ENCODE measurements around the gene AK5. TPM values are rescaled to one million over a fixed set of nuclear protein-coding genes. Genes with fewer than 3 reads are reported as not detected.
A peak's percentile ranks its signal among the peaks of the same experiment; 100 is the strongest.

The AK5 gene
- polyA plus RNA-seq, 2 of the 4 experiments (the other 2 are of a cell fraction): 4.9 to 6.1 TPM

DNA sequence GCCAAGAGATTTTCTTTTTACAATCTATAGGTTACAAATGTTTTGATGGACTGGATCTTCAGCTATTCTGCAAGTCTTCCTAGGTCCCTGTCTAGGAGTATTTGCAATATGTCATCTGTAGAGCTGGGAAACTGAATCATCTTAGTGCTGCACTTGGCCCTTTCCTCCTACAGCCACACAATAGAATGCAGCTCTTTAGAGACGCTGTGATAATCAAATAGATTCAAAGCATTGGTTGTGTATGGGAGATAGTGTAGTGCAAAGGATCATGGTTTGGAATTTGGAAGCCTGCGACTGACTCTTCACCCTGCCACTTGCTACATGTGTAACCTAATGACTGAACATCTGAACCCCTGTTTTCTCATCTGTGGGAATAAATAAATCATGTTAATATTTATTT lies 93.7 kb downstream of the AK5 start:
- ATAC-seq: no peak
- Histone ChIP-seq H3K4me1 (peaks cover 24% of the 10 kb centered on the region; the same call in 2 of the 3 replicates), H3K9me3 (no peaks in the 10 kb centered on the region), H3K4me3 (no peak overlapping the region), H3K4me2 (no peak overlapping the region), H3K27ac (no peak overlapping the region)
- TF ChIP-seq, protein P1, sequence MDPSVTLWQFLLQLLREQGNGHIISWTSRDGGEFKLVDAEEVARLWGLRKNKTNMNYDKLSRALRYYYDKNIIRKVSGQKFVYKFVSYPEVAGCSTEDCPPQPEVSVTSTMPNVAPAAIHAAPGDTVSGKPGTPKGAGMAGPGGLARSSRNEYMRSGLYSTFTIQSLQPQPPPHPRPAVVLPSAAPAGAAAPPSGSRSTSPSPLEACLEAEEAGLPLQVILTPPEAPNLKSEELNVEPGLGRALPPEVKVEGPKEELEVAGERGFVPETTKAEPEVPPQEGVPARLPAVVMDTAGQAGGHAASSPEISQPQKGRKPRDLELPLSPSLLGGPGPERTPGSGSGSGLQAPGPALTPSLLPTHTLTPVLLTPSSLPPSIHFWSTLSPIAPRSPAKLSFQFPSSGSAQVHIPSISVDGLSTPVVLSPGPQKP (IDR thresholded peaks at IDR 0.05; ENCODE audit: low read depth, low read length): no peak
- TF ChIP-seq RAD21 (conservative IDR thresholded peaks at IDR 0.05 in 1 of 2, IDR thresholded peaks at IDR 0.05 in 1 of 2): no peak
- ChIA-PET POLR2A (no interaction called here), CTCF (interaction anchor here (1.1 kb wide), 1 partner anchor 158 kb away, joined by 3 read pairs; no protein-coding TSS in a partner anchor)
- no peak for FAIRE-seq
- DNase-seq (ENCODE audit: low read depth in 1 of 2, low spot score in 1 of 2): no peak
- WGBS (ENCODE audit: missing lambda C conversion rate): 93% methylated on average over 2 of the region's 2 CpGs

DNA sequence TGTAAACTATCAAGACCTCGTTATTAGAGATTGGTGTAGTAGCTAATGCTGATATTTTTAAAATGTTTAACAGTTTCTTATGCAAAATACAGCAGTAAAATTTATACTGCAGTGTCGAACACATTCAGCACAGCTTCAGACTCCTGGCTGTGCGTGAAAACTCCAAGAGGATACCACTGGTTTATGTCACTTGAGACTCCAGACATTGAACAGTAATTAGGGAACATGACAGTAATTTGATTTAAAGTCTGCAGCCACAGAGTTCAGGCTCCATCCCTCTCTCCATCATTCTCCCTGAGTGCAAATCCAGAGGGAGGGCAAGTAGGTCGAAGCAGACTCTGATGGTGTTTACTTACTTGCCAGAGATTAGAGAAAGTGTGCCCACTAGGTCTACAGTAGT lies 94.2 kb downstream of the AK5 start:
- Histone ChIP-seq H3K4me3 (no peak overlapping the region), H3K9me3 (no peaks in the 10 kb centered on the region), H3K4me1 (peaks cover 20% of the 10 kb centered on the region; the same call in 2 of the 3 replicates), H3K4me2 (no peak overlapping the region), H3K27ac (no peak overlapping the region)
- DNase-seq (ENCODE audit: low read depth in 1 of 2, low spot score in 1 of 2) (no peak), ATAC-seq (no peak), FAIRE-seq (no peak)
- 74% methylated on average over 4 of the region's 4 CpGs for WGBS (ENCODE audit: missing lambda C conversion rate)
- ChIA-PET POLR2A (no interaction called here), CTCF (interaction anchor here (1.1 kb wide), 1 partner anchor 157 kb away, joined by 3 read pairs; no protein-coding TSS in a partner anchor)
- TF ChIP-seq, protein P2, sequence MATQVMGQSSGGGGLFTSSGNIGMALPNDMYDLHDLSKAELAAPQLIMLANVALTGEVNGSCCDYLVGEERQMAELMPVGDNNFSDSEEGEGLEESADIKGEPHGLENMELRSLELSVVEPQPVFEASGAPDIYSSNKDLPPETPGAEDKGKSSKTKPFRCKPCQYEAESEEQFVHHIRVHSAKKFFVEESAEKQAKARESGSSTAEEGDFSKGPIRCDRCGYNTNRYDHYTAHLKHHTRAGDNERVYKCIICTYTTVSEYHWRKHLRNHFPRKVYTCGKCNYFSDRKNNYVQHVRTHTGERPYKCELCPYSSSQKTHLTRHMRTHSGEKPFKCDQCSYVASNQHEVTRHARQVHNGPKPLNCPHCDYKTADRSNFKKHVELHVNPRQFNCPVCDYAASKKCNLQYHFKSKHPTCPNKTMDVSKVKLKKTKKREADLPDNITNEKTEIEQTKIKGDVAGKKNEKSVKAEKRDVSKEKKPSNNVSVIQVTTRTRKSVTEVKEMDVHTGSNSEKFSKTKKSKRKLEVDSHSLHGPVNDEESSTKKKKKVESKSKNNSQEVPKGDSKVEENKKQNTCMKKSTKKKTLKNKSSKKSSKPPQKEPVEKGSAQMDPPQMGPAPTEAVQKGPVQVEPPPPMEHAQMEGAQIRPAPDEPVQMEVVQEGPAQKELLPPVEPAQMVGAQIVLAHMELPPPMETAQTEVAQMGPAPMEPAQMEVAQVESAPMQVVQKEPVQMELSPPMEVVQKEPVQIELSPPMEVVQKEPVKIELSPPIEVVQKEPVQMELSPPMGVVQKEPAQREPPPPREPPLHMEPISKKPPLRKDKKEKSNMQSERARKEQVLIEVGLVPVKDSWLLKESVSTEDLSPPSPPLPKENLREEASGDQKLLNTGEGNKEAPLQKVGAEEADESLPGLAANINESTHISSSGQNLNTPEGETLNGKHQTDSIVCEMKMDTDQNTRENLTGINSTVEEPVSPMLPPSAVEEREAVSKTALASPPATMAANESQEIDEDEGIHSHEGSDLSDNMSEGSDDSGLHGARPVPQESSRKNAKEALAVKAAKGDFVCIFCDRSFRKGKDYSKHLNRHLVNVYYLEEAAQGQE (IDR thresholded peaks at IDR 0.05): no peak
- TF ChIP-seq MAFK (IDR thresholded peaks at IDR 0.05; ENCODE audit: partially characterized antibody) (no peak), PHF8 (IDR thresholded peaks at IDR 0.05; ENCODE audit: borderline replicate concordance, low read depth) (no peak), ZC3H11A (IDR thresholded peaks at IDR 0.05) (no peak), HEYL (CRISPR knock-in tag; IDR thresholded peaks at IDR 0.05) (no peak), EP300 (IDR thresholded peaks at IDR 0.05) (no peak), NPAS2 (CRISPR knock-in tag; IDR thresholded peaks at IDR 0.05; ENCODE audit: borderline replicate concordance) (no peak)
- TF ChIP-seq, protein P1 (IDR thresholded peaks at IDR 0.05; ENCODE audit: low read depth, low read length): no peak

DNA sequence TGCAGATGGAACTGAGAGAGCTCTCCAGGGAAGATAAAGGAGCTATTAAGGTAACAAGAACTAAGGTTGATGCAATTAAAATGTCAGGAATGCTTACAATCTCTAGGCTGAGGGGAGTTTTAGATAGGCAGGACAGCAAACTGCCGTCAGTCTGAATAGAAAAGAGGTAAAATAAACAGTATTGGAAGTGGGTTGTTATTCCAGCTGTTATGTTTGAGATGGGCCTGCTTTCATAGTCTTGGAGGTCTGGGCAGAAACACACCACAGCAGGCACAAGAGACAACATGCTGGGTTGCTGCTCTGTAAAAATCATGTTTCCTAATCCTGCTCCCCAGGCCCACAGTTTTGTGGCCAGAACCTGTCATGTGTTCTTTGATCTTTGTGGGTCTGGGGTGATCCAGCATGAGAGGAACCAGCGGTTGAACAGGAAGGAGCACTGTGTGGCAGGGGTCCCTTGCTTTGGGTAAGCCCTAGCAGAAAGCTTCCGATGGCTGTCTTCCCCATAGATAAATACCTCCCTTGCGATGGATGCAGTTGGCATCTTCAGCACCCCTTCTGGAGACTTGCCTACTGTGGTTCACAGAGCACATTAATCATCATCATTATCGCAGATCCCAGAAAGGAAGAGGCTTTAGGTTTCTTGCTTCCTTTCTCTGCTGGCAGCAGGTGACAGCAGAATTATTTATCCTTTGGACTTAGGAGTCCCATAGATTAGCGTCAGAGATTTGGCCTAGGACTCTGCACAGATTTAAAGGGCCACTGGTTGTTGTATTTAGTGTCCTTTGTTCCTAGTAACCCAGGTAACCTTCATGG lies 97.1 kb downstream of the AK5 start:
- DNase-seq (ENCODE audit: low read depth in 1 of 2, low spot score in 1 of 2): no peak
- TF ChIP-seq HOXA7 (CRISPR knock-in tag; IDR thresholded peaks at IDR 0.05) (no peak), RNF2 (IDR thresholded peaks at IDR 0.05; ENCODE audit: borderline replicate concordance, low read depth) (no peak), ESRRA (IDR thresholded peaks at IDR 0.05; ENCODE audit: borderline replicate concordance, low read length) (no peak)
- TF ChIP-seq, protein P3, sequence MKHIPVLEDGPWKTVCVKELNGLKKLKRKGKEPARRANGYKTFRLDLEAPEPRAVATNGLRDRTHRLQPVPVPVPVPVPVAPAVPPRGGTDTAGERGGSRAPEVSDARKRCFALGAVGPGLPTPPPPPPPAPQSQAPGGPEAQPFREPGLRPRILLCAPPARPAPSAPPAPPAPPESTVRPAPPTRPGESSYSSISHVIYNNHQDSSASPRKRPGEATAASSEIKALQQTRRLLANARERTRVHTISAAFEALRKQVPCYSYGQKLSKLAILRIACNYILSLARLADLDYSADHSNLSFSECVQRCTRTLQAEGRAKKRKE (CRISPR knock-in tag; IDR thresholded peaks at IDR 0.05; ENCODE audit: low read depth): no peak
- Histone ChIP-seq H3K4me1 (peaks cover 28% of the 10 kb centered on the region), H3K4me3 (no peak overlapping the region), H3K27ac (peak overlapping the region in 1 of 2 experiments; percentile 57; a peak in 2 of 6 replicates), H3K9me3 (no peaks in the 10 kb centered on the region), H3K4me2 (no peak overlapping the region)
- ATAC-seq: no peak
- FAIRE-seq: no peak
- CTCF ChIA-PET: interaction anchor here (0.6 kb wide), 1 partner anchor 155 kb away, joined by 3 read pairs; no protein-coding TSS in a partner anchor
- 79% methylated on average over 6 of the region's 6 CpGs for WGBS (ENCODE audit: missing lambda C conversion rate)
- POLR2A ChIA-PET: no interaction called here

Measured in A549 (cell line).